HG02610 (cell line): ENCODE results near the gene APBA2.

Experiments
- ATAC-seq: cut with Tn5 transposase; IDR thresholded peaks from one replicate; pipeline ENCODE4 v1.9.1; 2021; ENCODE audit warnings: mild to moderate bottlenecking, moderate library complexity; ENCODE audit not compliant: unreplicated experiment

The APBA2 gene

DNA sequence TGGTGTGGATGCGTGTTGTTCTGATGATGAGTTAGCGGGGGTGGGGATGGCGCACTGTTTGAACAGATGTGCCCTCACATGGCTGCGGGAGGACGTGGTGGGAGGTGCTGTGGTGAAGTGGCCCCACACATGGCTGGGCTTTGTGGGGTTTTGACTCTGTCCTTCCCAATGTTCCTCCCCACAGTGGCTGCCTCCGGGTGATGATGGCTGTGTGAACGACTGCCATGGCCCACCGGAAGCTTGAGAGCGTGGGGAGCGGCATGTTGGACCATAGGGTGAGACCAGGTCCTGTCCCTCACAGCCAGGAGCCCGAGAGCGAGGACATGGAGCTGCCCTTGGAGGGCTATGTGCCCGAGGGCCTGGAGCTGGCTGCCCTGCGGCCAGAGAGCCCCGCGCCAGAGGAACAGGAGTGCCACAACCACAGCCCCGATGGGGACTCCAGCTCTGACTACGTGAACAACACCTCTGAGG lies 167.9 kb downstream of the APBA2 start:
- ATAC-seq: no peak

DNA sequence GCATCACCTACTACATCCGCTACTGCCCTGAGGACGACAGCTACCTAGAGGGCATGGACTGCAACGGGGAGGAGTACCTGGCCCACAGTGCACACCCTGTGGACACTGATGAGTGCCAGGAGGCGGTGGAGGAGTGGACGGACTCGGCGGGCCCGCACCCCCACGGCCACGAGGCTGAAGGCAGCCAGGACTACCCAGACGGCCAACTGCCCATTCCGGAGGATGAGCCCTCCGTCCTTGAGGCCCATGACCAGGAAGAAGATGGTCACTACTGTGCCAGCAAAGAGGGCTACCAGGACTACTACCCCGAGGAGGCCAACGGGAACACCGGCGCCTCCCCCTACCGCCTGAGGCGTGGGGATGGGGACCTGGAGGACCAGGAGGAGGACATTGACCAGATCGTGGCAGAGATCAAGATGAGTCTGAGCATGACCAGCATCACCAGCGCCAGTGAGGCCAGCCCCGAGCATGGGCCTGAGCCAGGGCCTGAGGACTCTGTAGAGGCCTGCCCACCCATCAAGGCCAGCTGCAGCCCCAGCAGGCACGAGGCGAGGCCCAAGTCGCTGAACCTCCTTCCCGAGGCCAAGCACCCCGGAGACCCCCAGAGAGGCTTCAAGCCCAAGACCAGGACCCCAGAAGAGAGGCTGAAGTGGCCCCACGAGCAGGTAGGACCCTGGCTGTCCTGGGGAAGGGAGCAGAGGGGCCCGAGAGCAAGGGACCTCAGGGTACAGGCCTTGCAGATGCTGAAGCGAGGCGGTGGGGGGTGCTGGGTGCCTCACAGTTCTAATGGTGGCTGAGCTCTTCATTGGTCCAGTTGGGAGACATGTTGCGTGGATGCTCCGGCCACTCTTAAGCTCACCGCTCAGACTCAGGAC lies 168.6 kb downstream of the APBA2 start:
- ATAC-seq: no peak

DNA sequence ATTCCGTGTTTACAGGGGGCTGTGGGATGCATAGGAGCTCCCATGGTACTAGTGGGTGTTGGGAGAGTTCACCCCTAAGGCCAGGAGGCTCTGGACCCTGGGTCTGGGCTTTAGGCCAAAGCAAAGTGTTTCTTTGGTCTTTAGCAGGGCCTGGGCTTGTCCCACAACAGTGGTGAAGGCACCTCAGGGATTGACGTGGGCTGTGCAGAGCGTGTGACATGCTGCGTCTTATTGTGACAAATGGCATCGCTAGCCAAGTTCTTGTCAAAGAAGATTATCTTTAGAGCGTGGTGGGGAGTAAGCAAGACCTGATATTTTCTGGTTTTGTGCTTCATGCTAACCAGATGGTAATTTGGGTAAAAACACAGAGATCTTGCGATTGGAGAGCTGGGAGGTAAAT lies 170.1 kb downstream of the APBA2 start:
- no peak for ATAC-seq

DNA sequence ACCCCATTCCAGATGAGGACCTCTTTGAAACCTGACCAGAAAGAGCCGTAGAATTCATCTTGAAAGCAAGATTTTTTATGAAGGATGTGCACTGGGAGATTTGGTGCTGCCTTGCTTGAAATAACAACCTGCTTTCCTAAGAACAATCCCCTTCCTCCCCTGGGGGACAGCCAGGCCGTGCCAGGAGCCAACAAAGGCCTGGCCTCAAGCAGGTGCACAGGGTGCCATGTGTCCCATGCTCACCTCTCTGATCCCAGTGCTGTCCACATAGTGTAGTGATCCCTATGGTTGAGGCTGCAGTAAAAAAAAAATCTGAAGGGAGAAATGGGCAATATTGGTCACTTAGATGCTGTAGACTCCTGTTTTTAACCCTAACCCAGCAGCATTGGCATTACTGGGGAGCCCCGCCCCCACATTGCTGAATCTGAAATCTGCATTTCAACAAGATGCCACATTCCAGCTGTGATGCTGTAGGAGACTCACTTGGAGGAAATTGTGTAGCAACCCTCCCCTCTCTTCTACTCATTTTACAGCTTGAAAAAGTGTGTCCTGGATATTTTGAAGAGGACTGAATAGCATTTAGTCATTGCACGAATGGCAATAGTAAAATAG lies 171.2 kb downstream of the APBA2 start:
- ATAC-seq: no peak

DNA sequence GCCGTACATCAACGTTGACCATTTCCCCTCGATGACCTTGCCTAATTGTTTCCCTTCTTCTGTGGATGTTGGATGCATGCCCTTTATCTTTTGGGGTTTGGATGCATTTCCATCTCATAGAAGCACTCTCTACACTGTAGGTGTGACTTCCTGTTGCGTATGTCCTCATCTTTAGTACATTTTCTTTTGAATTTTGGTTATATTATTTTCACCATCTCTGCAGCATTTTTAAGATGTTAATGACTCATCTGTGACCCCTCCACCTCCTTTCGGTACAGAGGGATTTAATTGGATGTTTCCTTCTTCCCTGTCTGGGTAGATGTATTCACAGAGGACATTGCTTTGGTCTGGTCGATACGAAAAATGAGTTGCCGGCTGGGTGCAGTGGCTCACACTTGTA lies 172.1 kb downstream of the APBA2 start:
- ATAC-seq: no peak

DNA sequence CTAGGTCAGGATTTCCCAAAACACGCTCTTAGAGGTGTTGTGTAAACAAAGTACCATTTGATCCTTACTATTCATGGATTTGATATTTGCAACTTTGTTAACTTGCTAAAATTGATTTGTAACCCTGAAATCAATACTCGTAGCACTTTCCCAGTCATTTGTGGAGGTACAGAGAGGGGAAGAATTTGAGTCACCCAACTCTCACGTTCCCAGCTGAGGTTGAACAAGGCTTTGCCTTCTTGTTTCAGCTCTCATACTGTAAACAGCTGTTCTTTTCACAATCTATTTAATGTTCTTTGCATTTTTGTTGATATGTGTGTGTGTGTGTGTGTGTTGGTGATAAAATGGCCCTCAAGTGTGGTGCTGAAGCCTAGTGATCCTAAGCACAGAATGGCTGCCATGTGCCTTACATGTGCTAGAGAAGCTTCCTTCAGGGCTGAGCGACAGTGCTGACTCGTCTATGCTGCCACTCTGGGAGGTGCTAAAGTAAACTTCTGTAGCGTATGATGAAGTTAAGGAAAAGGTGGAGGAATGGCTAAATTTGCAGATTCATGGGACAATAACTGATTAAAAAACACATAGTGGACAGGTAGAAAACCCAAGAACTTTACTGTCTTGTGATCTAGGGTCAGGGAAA lies 173.2 kb downstream of the APBA2 start:
- ATAC-seq: no peak

DNA sequence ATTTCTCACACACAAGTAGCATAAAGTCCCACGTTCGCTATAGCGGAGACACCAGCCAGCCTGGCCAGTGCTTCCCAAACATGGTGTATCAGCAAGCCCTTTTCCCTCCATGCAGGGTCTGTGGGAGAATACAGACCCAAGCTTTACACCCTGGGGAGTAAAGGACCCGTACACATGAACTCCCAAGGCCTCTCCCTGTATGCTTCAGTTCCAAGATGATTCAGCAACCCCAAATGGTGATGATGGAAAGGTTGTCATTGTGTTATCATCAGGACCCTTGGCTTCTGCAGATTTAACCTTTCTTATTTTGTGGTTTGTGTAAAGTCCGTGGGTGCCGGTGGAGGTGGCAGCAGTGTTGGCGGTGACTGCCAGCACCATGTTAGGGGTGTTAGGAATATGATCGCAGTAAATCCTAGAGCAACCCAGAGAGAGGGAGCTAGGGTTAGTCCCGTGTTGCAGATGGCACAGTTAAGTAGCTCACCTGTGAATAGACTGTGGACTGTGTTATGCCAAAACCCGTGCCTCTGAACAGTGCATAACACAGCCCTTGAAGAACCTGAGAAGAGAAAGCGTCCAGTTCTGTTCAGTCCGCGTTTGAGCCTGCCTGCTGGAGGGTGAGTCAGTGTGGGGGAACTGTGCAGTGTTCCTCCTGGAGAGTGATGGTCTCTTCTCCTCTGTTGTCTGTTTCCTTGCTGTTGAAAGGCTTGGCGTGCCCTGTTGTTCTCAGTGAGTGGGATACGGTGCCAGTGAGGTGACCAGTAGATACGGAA lies 174.3 kb downstream of the APBA2 start:
- no peak for ATAC-seq

DNA sequence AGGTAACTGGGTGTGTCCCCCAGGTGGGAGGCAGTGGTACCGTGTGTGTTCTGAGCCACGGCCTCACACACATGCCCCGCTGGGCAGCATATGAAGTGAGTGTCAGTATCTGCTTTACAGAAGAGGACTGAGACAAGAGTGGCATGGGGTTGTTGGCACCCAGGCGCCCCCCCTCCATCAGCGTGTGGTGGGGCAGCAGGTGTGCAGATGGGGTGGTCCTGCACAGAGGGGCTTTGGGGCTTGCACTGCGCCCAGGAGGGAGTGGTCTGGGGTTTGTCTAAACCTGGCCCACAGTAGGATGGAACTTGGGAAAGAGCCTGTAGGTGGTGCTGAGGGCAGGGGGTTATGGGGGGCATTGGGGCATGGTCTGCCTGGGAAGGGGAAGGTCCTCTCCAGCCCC lies 176.0 kb downstream of the APBA2 start:
- ATAC-seq: no peak

DNA sequence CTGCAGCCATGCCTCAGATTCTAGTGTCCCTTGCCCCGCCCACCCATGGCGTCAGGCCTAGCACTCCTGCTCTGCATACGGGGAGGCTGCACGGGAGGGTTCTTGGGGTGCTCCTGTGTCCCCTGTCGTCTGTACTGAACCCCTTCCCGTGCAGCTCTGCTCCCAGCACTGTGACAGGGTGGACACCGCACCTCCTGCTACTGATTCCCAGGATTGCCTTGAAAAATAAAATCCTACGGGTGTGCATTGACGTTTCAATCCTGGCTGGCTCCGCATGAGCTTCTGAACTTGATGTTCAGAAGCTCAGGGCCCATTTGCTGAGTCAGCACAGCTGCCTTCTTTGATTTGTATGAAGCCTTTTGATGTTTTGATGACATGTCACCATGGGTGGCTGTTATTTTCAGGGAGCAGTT lies 176.4 kb downstream of the APBA2 start:
- ATAC-seq: no peak

DNA sequence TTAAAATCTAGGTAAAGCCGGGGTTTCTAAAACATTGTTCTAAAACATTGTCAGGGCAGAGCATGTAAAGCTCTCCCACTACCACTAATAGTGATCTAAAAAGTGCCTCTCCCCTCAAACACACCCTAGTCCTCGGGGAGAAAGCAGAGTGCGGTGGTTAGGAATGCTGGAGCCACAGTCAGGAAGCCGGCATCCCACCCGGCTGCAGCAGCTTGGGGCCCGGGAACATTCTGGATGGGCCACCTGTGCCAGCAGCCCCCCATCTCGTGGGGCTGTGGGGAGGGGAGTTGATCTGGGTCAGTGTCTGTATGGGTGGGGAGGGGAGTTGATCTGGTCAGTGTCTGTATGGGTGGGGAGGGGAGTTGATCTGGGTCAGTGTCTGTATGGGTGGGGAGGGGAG lies 176.9 kb downstream of the APBA2 start:
- no peak for ATAC-seq

DNA sequence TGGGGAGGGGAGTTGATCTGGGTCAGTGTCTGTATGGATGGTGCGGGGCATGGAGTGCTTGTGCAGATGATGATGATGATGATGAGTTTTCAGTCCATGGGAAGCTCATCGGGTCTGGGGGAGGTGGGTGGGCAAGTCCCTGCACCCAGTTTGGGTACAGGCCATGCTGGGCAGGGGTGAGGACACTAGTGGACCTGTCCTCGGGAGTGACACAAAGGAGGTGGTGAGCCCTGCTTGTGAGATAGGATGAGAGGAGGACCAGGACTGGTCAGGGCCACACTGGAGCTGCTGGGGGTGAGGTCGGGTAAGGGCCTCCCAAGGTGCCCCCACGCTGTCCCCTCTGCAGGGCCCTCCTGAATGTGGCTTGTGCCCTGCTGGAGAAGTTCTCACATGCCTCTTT lies 177.9 kb downstream of the APBA2 start:
- no peak for ATAC-seq

DNA sequence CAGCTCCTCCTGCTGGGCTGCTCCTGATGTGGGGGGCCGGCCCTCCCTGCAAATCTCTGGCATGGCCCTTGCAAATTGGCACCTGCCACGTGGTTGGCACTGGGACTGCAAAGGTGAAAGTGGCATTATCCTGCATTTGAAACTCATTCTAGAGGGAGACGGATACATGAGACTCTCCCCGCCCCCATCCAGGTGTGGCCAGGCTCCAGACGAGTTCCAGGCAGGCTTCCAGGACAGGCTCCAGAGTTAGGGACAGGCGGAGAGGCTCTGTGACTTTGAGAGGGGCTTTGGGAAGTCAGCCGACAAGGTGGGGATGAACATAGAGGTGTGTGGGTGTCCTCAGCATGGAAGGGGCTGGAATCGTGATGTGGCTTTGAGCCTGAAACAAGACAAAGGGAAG lies 178.5 kb downstream of the APBA2 start:
- ATAC-seq: no peak

DNA sequence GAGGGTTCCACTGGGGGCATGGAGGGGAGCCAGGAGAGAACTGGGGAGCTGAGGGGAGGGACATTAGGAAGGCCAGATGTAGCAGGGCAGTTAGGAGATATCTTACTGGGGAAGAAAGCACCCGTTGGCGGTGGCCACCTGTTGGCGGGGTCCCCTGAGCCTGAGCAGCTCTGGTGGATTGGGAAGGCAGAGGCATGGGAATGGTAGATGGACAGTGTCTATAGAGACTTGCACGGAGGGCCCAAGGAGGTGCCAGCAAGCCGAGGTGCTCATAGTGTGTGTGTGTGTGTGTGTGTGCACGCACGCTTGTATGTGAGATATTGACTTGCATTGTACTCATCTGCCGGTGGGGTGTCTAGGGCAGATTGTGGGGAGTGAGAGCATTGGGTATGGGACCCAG lies 179.0 kb downstream of the APBA2 start:
- ATAC-seq: no peak

DNA sequence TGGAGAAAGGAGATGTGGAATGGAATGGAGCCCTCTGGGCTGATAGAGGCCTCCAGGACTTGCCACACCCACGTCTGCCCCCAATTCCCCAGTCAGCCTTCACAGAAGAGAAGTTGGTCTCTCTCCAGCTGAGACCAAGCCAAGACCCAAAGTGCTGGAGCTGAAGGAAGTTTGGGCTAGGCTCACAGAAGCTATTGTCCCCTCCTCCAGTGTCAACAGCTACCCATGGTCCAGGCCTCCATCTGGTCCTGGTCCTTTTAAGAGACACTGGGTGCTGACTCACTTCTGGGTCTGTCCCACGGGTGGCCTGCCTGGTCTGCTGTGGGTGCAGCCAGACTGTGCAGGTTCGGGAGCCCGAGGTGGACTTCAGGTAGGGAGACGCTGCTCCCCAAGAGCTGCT lies 179.8 kb downstream of the APBA2 start:
- no peak for ATAC-seq

DNA sequence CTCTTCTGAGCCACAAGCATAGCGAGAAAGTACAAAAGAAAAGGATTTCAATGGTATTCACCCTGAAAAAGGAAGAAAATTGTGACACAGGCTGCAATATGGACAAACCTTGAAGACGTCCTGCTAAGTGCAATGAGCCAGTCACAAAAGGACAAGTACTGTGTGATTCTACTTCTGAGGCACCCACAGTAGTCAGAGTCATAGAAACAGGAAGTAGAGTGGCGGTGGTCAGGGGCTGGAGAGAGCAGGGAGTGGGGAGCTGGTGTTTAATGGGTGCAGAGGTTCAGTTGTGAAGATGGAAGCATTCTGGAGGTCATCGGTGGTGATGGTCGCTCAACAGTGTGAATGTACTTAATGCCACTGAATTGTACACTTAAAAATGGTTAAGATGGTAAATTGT lies 180.5 kb downstream of the APBA2 start:
- no peak for ATAC-seq

DNA sequence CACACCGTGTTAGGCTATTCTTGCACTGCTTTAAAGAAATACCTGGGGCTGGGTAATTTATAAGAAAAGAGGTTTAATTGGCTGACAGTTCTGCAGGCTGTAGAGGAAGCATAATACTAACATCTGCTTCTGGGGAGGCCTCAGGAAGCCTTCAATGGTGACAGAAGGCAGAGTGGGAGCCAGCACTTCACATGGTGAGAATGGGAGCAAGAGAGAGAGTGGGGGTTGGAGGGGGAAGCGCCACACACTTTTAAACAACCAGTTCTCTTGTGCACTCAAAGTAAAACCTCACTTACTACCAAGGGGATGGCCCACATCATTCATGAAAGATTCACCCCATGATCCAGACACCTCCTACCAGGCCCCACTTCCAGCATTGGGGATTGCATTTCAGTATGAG lies 181.1 kb downstream of the APBA2 start:
- ATAC-seq: no peak

DNA sequence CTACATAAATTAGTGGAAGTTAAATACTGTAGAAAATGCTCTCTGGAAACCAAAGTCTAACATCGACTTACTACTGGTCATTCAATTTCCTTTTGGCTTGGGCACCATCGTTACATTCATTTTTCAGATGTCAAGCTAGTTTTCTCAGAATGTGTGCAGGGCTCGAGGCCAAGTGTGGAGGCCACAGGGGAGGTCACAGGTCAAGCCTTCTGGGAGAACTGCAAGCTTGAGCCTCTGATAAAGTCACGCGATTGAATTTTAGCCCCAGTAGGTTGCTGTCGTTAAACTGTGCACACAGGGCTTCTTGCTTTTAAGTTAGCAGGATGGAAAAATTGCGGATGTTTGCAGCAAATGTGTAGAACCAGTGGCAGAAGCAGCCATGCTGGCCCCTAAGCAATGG lies 182.2 kb downstream of the APBA2 start:
- ATAC-seq: no peak

DNA sequence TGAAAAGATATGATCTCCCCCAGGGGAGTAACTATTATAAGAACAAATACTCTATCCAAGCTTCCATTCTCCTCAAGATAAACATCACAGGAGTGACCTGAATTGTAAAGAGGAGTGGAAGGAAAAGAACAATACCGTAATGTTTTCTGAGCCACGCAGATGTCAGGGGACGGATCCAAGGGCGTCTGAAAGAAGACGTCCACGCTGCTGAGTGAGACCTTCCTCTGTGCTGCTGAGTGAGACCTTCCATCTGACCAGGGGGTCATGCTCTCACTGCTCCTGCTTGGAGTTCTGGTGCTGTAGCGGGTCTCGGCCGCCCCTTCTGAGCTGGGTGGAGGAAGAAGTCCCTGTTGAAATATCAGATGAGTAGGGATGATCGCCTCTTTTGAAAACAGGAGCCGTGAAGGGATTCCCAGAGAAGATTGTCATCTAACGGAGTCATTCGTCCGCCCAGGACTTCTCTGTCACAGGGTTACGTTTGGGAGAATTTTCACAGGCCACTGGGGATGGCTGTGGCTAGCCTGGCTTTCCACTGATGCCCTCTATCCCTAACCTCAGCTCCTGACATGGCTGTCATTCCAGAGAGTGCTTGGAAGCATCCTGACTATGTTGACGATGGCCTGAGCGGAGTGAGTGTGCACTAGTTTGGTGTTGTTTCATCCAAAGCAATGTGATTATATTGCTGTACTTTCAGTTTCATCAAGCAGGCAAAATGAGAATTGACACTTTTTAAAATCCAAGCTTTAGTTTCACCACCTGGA lies 184.9 kb downstream of the APBA2 start:
- ATAC-seq: no peak

DNA sequence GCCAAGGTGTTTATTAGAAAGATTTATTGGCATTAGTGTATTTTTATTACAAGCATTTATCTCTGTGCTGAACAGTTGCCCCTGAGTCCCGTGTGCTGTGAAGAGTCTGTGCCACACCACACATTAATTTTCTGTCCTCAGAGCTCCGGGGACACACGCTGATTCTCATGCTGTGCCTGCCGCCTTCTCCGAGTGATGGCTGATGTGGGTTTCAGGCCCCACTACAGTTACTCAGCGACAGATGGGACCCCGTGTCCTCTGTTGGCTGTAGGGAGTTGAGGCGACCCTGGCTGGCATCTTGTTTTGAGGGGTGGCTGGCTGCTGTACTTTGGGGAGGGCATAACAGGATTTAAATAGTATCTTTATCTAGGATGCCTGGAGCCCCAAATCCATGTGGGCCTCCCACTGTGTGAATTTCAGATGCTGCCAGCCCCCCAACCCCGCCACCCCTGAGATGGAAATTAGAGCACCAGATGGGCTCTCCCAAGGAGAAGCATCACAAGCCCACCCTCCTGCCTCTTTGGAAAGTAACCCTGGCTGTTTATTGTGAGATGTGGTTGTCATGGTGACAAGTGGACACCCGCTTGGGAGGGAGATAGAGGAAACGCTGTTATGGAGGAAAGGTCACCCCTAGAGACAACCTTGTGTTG lies 185.6 kb downstream of the APBA2 start:
- ATAC-seq: no peak

DNA sequence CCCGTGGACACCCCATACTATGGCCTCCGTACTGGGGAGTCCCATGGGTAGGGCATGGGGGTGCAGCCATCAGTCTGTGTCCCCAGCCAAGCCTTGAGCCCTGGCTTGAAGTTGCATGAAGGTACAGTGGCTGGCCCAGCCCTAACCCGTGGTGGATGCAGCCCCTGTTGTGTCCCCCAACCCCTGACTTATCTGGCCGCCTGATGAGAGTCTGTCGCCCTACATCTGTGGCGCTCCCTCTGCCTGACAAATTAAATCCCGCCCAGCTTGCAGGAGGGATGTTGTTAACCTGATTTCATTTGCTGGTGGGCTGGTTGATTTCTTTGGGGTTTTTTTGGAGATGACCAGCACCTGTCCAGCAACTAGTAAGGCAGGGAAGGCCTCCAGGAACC lies 186.1 kb downstream of the APBA2 start:
- no peak for ATAC-seq
